Upper lobe of left lung (tissue), 6 donors: ENCODE measurements around the gene GTF2H1. TPM values are rescaled to one million over a fixed set of nuclear protein-coding genes. Genes with fewer than 3 reads are reported as not detected.

ENCODE experiments used
- ATAC-seq, 2 donors: fragments of 200-7000 bp; cut with Tn5 transposase; one replicate each; pipeline ENCODE4 v1.9.1; 2022; ENCODE audit warnings: mild to moderate bottlenecking in 2 of 2, moderate library complexity in 2 of 2; ENCODE audit not compliant: low FRiP score in 2 of 2
- DNase-seq, 2 donors: peaks; one replicate each; pipeline ENCODE4 v3.0.0-alpha.2; 2019 to 2020
- H3K27ac ChIP-seq, 4 donors: fragments of 200-600 bp; sonication (generic); one replicate each; pipeline ENCODE4 v1.5.1; 2016 to 2019
- H3K27me3 ChIP-seq, 4 donors: fragments of 200-600 bp; sonication (generic); one replicate each; pipeline ENCODE4 v1.5.1; 2017 to 2019
- H3K36me3 ChIP-seq, 4 donors: fragments of 200-600 bp; sonication (generic); one replicate each; pipeline ENCODE4 v1.5.1; 2016 to 2019
- H3K4me1 ChIP-seq, 4 donors: fragments of 200-600 bp; sonication (generic); one replicate each; pipeline ENCODE4 v1.5.1; 2018 to 2019
- H3K4me3 ChIP-seq, 4 donors: fragments of 200-600 bp; sonication (generic); one replicate each; pipeline ENCODE4 v1.5.1; 2017 to 2019; ENCODE audit warnings: mild to moderate bottlenecking in 2 of 4, moderate library complexity in 1 of 4
- H3K9me3 ChIP-seq, 4 donors: fragments of 200-600 bp; sonication (generic); one replicate each; pipeline ENCODE4 v1.5.1; 2018 to 2019
- CTCF ChIP-seq, 6 experiments: fragments of 450-650 bp in 4 of 6; fragments of 200-600 bp in 2 of 6; sonication (generic) in 2 of 6; IDR thresholded peaks; one replicate each; pipeline ENCODE4 v1.5.1; 2016 to 2019; ENCODE audit warnings: antibody characterized with exemption in 6 of 6
- EP300 ChIP-seq, 4 donors: sonication (generic); formaldehyde crosslinking; IDR thresholded peaks; one replicate each; pipeline ENCODE4 v1.5.1; 2017; ENCODE audit warnings: antibody characterized with exemption in 4 of 4, control low read depth in 2 of 4
- POLR2A ChIP-seq, 4 donors: fragments of 450-650 bp; IDR thresholded peaks; one replicate each; pipeline ENCODE4 v1.5.1; 2016 to 2017; ENCODE audit warnings: antibody characterized with exemption in 4 of 4, mild to moderate bottlenecking in 2 of 4
- POLR2AphosphoS5 ChIP-seq, 2 donors: sonication (generic); formaldehyde crosslinking; IDR thresholded peaks; one replicate each; pipeline ENCODE4 v1.5.1; 2017; ENCODE audit warnings: antibody characterized with exemption in 2 of 2
- WGBS, 2 donors: methylation state at CpG; one replicate each; pipeline ENCODE4 v1.1.5; 2017 to 2018; 5-methylcytosine and 5-hydroxymethylcytosine counted together
- total RNA-seq, 6 donors: library from RNA; depleted of rRNA in 4 of 6; stranded (reverse); fragments of >200 nt in 4 of 6; gene quantifications; one replicate each; pipeline versions ENCODE4 v1.1.0 to v1.2.1, GENCODE V29; 2016 to 2021
- donor health status: DM: no; HTN: no; CAD: no; lungs with moderate emphysema.
- donor health status: DM: no; HTN: yes; CAD: no; lungs with severe emphysema.

The GTF2H1 gene
- total RNA-seq, 6 donors from 2014 or later: 22.8 to 52.7 (median 39.3) TPM

- WGBS, 2 donors: 88 to 94% methylated on average over 3 of the region's 3 CpGs
- DNase-seq (no peak), ATAC-seq (no peak)
- Histone ChIP-seq H3K27me3 (no peaks in the 10 kb centered on the region), H3K27ac (no peak overlapping the region), H3K4me3 (no peak overlapping the region), H3K9me3 (no peaks in the 10 kb centered on the region), H3K4me1 (no peaks in the 10 kb centered on the region), H3K36me3 (peaks cover 5 to 84% (median 51%) of the 10 kb centered on the region in 4 donors)
- TF ChIP-seq CTCF (IDR thresholded peaks at IDR 0.05): no peak
- TF ChIP-seq POLR2AphosphoS5 (IDR thresholded peaks at IDR 0.05): no peak
- no peak for TF ChIP-seq POLR2A (IDR thresholded peaks at IDR 0.05)
- no peak for TF ChIP-seq EP300 (IDR thresholded peaks at IDR 0.05)
These were observed 30.2 kb downstream of the GTF2H1 start for GRCh38 chr11:18352581-18352980.

GRCh38 chr11:18358646-18359045, 36.3 kb downstream of the GTF2H1 start:
- no peak for TF ChIP-seq POLR2AphosphoS5 (IDR thresholded peaks at IDR 0.05)
- no peak for TF ChIP-seq POLR2A (IDR thresholded peaks at IDR 0.05)
- TF ChIP-seq EP300 (IDR thresholded peaks at IDR 0.05): no peak
- TF ChIP-seq CTCF (IDR thresholded peaks at IDR 0.05): no peak
- Histone ChIP-seq H3K27ac (no peak overlapping the region), H3K4me1 (no peaks in the 10 kb centered on the region), H3K4me3 (no peak overlapping the region), H3K9me3 (no peaks in the 10 kb centered on the region), H3K36me3 (peaks cover 36 to 96% (median 75%) of the 10 kb centered on the region in 4 donors), H3K27me3 (no peaks in the 10 kb centered on the region)
- DNase-seq (no peak), ATAC-seq (no peak)
- WGBS, 2 donors: 92 to 94% methylated on average over 4 of the region's 4 CpGs

GRCh38 chr11:18361154-18361553, 38.8 kb downstream of the GTF2H1 start:
- no peaks in the 10 kb centered on the region for H3K27me3 ChIP-seq
- 96% methylated on average over 5 of the region's 5 CpGs for WGBS, 2 donors
- no peaks in the 10 kb centered on the region for H3K9me3 ChIP-seq
- H3K4me1 ChIP-seq: no peaks in the 10 kb centered on the region
- peaks cover 55 to 100% (median 82%) of the 10 kb centered on the region in 4 donors for H3K36me3 ChIP-seq
- TF ChIP-seq POLR2A (IDR thresholded peaks at IDR 0.05) (no peak), EP300 (IDR thresholded peaks at IDR 0.05) (no peak), POLR2AphosphoS5 (IDR thresholded peaks at IDR 0.05) (no peak), CTCF (IDR thresholded peaks at IDR 0.05) (no peak)
- ATAC-seq: no peak
- H3K4me3 ChIP-seq: no peak overlapping the region
- H3K27ac ChIP-seq: no peak overlapping the region
- DNase-seq: no peak

- ATAC-seq (no peak), DNase-seq (no peak)
- TF ChIP-seq POLR2AphosphoS5 (IDR thresholded peaks at IDR 0.05) (no peak), EP300 (IDR thresholded peaks at IDR 0.05) (no peak), POLR2A (IDR thresholded peaks at IDR 0.05) (no peak), CTCF (IDR thresholded peaks at IDR 0.05) (no peak)
- 91 to 96% methylated on average over 4 of the region's 4 CpGs for WGBS, 2 donors
- no peak overlapping the region for H3K27ac ChIP-seq
- H3K36me3 ChIP-seq: peaks cover 41 to 79% (median 64%) of the 10 kb centered on the region in 4 donors
- no peaks in the 10 kb centered on the region for H3K4me1 ChIP-seq
- H3K27me3 ChIP-seq: no peaks in the 10 kb centered on the region
- no peak overlapping the region for H3K4me3 ChIP-seq
- no peaks in the 10 kb centered on the region for H3K9me3 ChIP-seq
These were observed 42.2 kb downstream of the GTF2H1 start for GRCh38 chr11:18364495-18365073.

- no peak for TF ChIP-seq POLR2A (IDR thresholded peaks at IDR 0.05)
- TF ChIP-seq EP300 (IDR thresholded peaks at IDR 0.05): no peak
- no peak for TF ChIP-seq POLR2AphosphoS5 (IDR thresholded peaks at IDR 0.05)
- TF ChIP-seq CTCF (IDR thresholded peaks at IDR 0.05): no peak
- no peaks in the 10 kb centered on the region for H3K4me1 ChIP-seq
- no peak overlapping the region for H3K27ac ChIP-seq
- H3K27me3 ChIP-seq: no peaks in the 10 kb centered on the region
- DNase-seq (no peak), ATAC-seq (peak in 1 of 2 donors; percentile 12)
- H3K36me3 ChIP-seq: peaks cover 36 to 67% (median 55%) of the 10 kb centered on the region in 4 donors
- WGBS, 2 donors: 92 to 93% methylated on average over 4 of the region's 4 CpGs
- H3K4me3 ChIP-seq: no peak overlapping the region
- H3K9me3 ChIP-seq: no peaks in the 10 kb centered on the region
These were observed 43.4 kb downstream of the GTF2H1 start for GRCh38 chr11:18365741-18366140.
